GM19452 (cell line): Measurements from ENCODE around the gene CDCP1.

Source experiments
- ATAC-seq: cut with Tn5 transposase; IDR thresholded peaks from one replicate; pipeline ENCODE4 v1.9.1; 2021; ENCODE audit not compliant: unreplicated experiment

Gene CDCP1

DNA sequence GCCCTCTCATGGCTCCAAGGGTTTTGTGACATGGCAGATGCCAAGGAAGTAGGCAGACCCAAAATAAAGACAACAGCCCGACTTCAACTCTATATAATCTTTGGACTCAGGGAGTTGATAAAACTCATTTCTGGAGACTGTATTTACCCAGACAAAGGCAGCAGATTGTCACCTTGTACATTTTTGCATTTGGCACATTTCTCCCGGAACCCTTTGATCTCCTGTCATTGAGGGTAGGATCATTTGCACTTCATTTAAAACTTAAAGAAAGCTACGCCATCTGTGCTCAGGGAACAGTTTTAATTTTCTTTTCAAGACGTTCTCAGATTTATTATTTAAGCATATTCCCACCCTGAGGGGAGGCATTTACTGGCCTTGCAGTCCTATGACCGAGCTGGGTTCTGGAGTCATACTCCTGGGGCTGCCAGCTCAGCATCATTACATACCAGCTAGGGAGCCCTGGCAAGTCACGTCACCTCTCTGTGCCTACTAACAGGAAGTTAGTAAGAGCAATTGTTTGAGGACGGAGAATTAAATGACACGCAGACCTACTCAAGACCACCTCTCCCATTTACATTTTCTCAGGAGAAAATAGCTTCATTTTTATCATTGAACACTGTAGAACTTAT, 5.9 kb downstream of the CDCP1 start:
- no peak for ATAC-seq

GRCh38 chr3:45139372-45140140, 6.6 kb downstream of the CDCP1 start:
- ATAC-seq: no peak

DNA sequence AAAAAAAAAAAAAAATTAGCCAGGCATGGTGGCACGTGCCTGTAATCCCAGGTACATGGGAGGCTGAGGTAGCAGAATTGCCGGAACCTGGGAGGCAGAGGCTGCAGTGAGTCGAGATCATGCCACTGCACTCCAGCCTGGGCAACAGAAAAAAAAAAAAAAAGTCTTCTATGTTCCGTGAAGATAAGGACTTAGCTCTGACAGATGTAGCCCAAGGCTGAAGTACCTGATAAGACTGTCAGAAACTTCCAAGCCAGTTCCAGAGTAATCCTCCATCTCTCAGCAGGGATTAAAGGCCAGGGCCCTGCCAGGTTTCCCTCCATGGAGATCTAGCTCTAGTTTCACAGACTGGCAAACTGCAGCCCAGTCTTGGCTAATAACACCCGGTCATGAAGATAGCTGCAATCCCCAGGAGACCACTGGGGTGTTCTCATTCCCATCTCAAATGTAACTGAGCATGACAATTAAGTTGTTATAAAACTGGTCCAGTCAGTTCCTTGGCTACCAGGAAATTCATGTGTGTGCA, 8.5 kb downstream of the CDCP1 start:
- ATAC-seq: no peak

DNA sequence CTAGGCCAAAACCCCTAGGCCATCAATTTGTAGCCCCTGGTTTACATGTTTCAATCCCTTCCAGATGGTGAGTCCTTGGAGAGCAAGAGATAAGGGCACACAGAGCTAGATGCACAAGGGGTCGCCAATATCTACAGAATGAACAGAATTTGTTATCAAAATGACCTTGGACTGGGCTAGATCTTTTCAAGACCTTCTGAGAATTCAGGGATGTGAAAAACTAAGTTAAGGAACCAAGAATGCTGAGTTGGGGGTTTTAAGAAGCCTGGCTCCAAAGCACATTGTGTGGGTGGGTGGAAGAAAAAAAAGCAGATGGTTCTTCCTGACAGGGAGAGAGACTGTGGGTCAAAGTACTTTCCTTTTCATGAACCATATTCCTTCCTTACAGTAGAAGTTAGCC, 10.2 kb downstream of the CDCP1 start:
- no peak for ATAC-seq

DNA sequence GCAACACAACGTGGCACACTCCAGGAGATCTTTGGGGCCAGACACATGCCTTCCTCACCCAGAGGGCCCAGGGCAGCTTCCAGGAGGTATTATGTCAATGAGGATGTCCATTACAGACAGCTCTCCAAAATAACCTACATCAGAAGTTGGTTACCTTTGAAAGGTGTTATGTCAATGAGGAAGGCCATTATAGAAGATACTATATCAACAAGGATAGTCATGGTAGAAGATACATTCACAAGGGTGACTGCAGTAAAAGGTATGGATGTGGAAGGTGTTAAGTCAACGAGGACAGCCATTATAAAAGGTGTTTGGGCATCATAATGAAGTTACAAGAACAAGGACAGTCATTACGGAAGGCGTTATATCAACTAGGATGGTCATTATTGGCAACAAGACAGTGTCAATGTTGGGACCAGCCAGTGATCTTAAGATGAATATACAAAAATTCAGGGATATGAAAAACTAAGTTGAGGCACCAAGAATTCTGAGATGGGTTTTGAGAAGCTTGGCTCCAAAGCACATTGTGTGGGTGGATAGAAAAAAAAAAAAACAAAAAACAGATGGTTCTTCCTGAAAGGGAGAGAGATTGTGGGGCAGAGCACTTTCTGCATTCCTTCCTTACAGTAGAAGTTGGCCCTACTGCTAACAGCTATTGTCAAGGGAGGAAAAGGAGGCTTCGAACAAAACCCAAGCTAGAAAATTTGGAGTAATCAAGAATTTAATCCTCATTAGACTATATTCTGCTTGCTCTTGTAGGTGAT, 11.2 kb downstream of the CDCP1 start:
- ATAC-seq: no peak

GRCh38 chr3:45132568-45133211, 13.5 kb downstream of the CDCP1 start:
- ATAC-seq: no peak

- no peak for ATAC-seq
Observed at GRCh38 chr3:45131201-45131600, 15.0 kb downstream of the CDCP1 start.

DNA sequence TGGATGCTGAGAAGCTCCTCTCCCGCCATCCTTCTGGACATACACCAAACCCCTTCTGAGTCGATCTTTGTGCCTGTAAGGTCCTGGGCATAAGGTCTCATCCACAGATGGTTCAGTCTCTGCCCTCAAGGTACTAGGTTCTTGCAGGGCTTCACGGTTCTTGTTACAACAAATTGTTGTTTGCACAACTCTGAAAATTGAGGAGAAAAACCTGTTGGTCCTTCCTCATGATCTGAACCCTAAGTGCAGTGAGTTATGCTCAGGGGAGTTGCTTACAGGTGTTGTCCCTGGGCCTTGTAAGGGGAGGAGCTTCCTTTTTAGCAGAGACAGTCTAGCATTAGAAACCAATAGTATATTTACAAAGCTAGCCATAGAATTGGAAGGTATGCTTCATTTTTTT, 15.7 kb downstream of the CDCP1 start:
- no peak for ATAC-seq

GRCh38 chr3:45128950-45129349, 17.2 kb downstream of the CDCP1 start:
- ATAC-seq: no peak

GRCh38 chr3:45127130-45127822, 18.9 kb downstream of the CDCP1 start:
- ATAC-seq: no peak

- no peak for ATAC-seq
Observed at GRCh38 chr3:45126730-45127129, 19.4 kb downstream of the CDCP1 start.

- no peak for ATAC-seq
Observed at GRCh38 chr3:45125550-45126026, 20.6 kb downstream of the CDCP1 start.

DNA sequence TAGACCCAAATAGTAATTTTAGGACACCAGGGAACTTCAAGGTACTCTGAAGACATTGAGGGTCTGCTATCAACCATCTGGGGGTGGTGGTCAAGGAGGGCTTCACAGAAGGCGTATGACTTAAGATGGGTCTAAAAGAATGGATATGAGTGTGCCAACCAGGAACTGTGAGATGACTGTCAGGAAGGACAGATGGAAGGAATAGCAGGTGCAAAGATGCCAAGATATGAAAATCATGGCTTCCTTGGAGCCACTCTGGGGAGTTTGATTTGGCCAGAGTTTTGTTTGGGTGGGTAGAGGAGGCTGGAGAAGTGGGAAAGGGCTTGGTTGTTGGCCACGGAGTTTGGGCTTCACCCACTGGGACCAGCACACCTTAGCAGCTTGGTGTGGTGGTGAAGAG, 21.2 kb downstream of the CDCP1 start:
- ATAC-seq: no peak

GRCh38 chr3:45124352-45124751, 21.8 kb downstream of the CDCP1 start:
- ATAC-seq: no peak

DNA sequence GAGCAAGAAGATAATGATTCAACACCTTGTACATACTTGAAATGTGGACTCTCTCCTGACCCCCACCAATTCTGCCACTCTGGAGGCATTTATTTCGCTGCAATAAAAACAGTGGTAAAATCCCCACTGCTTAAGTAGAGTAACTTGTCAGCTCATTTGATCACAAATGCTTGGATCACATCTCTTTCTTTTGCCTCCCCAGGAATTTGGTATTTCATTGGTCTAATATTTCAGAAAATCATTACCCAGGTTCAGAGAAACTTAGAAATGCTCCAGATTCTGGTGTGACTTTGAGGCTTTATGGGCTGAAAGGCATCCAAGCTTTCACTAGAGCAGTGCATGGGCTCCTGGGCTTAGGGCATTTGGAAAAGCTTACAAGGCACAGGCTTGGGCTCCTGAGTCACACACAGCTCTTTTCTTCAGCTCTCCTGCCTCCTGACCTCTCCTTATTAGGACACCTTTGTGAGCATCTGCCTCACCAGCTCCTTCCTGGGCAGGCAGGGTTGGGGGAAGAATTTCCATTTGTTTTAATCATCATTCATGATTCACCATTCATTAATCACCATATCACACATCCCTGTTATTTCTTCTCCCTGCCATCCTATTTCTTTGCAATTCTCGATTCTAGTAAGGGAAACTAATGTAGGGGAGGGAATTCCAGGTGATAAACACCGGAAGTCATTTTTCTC, 22.5 kb downstream of the CDCP1 start:
- ATAC-seq: no peak

DNA sequence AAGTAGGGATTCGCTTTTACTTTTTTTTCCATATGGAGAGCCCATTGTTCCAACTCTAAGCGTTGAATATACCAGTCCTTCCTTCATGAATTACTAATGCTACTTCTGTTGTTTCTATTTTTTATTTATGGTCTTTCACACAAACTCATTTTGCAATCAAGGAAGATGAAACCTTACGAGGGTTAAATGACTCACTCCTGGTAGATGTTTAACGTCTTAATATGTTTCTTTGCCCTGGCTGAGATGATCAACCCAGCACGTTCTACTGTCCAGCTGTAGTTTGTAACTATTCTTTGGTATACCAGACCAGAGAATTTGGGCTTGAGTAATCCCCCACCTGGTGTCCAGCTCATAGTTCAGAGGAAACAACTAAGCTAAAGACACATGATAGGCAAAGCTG, 23.1 kb downstream of the CDCP1 start:
- ATAC-seq: peak; percentile 87

GRCh38 chr3:45120359-45121158, 25.6 kb downstream of the CDCP1 start:
- ATAC-seq: no peak

GRCh38 chr3:45119824-45120358, 26.3 kb downstream of the CDCP1 start:
- ATAC-seq: no peak

DNA sequence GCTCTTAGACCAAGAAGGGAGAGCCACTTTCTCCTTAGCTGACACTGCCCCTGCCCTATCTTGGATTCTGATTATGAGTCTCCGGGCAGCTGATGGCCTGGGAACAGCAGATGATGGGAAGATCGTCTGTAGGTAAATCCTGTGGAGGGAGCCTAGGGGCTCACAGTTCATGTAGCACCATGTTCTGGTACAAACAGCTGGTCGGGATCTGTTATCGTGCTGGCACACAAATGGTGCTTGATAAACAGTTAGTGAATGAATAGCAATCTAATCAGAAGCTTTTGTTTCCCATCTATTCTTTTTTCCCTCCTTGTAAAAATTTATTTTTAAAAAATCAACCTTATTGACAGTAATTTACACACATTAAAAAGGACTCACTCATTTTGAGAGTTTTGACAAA, 26.8 kb downstream of the CDCP1 start:
- ATAC-seq: no peak
